ENCODE measurements around the gene C1S. TPM values are rescaled to one million over a fixed set of nuclear protein-coding genes. Genes with fewer than 3 reads are reported as not detected.

The C1S gene
- total and polyA plus RNA-seq, 2 of the 4 experiments (the other 2 are of a cell fraction), result 49.6 to 85.4 TPM

- POLR2A ChIA-PET (ENCODE audit: unreplicated experiment), result no interaction called here
- Histone ChIP-seq H4K5ac (ENCODE audit: low read depth, low read length) (no peak overlapping the region), H3K4me1 (ENCODE audit: control insufficient read depth, insufficient read depth, low read length) (peaks cover 4% of the 10 kb centered on the region; the same call in 1 of the 2 replicates), H4K91ac (ENCODE audit: insufficient read depth, low read depth, low read length) (no peak overlapping the region), H3K27me3 (ENCODE audit: control insufficient read depth, insufficient read depth, low read length) (no peaks in the 10 kb centered on the region), H3K79me1 (ENCODE audit: low read depth in 1 of 2, low read length in 2 of 2) (peaks cover 11 to 18% of the 10 kb centered on the region in 2 experiments), H2AK5ac (ENCODE audit: low read depth, low read length) (no peak overlapping the region), H3K9me1 (ENCODE audit: insufficient read depth, low read length) (peaks cover 14% of the 10 kb centered on the region; the same call in 1 of the 2 replicates), H3K23ac (ENCODE audit: low read depth, low read length) (no peak overlapping the region), H3K4me2 (ENCODE audit: low read depth, low read length) (no peak overlapping the region), H3K9me3 (ENCODE audit: control insufficient read depth, insufficient read depth, low read length) (no peaks in the 10 kb centered on the region), H2BK120ac (ENCODE audit: low read depth, low read length) (no peak overlapping the region), H2AK9ac (replicated peaks; ENCODE audit: low read depth, low read length, poor library complexity) (peak overlapping the region; percentile 50), H3K18ac (ENCODE audit: low read depth, low read length) (no peak overlapping the region), H2BK20ac (ENCODE audit: low read depth, low read length) (no peak overlapping the region), H3K4me3 (ENCODE audit: insufficient read depth, low read depth, low read length) (no peak overlapping the region), H3K14ac (replicated peaks; ENCODE audit: low read depth, low read length) (no peak overlapping the region), H3K56ac (ENCODE audit: extremely low read depth, insufficient read depth, low read length) (no peak overlapping the region), H3K27ac (ENCODE audit: insufficient read depth, low read length) (no peak overlapping the region), H3K36me3 (ENCODE audit: control insufficient read depth, insufficient read depth, low read length) (peaks cover 26% of the 10 kb centered on the region), H2AFZ (replicated peaks; ENCODE audit: low read length, poor library complexity) (no peak overlapping the region), H3K9ac (ENCODE audit: low read depth, low read length) (no peak overlapping the region), H3K4ac (ENCODE audit: low read depth, low read length) (no peak overlapping the region), H2BK5ac (ENCODE audit: low read depth, low read length, poor library complexity, severe bottlenecking) (no peak overlapping the region), H4K20me1 (ENCODE audit: insufficient read depth, low read length) (peaks cover 4% of the 10 kb centered on the region), H2BK15ac (ENCODE audit: low read depth, low read length) (no peak overlapping the region; the same call in 2 of the 3 replicates), H4K8ac (ENCODE audit: low read depth in 2 of 2, low read length in 2 of 2) (no peak overlapping the region)
- ATAC-seq (ENCODE audit: low read depth), result peak; percentile 72
- in situ Hi-C loops (cut with MboI; ENCODE audit: low sequenced_read_pairs), result no loop called here
- WGBS, 2 experiments (ENCODE audit: extremely low coverage in 2 of 2, insufficient read length in 1 of 2), result 94% methylated on average over 3 of the region's 4 CpGs; no CpG with 5 or more reads in 1 of the 2 experiments
- TF ChIP-seq MAZ (IDR thresholded peaks at IDR 0.05; ENCODE audit: borderline replicate concordance, low read depth, low read length) (no peak), MAFK (IDR thresholded peaks at IDR 0.05; ENCODE audit: low read depth, low read length) (no peak), CEBPB (IDR thresholded peaks at IDR 0.05; ENCODE audit: low read depth, low read length) (no peak), RAD21 (IDR thresholded peaks at IDR 0.05; ENCODE audit: low read length) (no peak), CTCF (conservative IDR thresholded peaks at IDR 0.05; ENCODE audit: low read depth, low read length) (no peak), FOS (IDR thresholded peaks at IDR 0.05; ENCODE audit: low read depth, low read length) (no peak), SMC3 (IDR thresholded peaks at IDR 0.05; ENCODE audit: low read depth, low read length) (no peak), ELK1 (IDR thresholded peaks at IDR 0.05; ENCODE audit: borderline replicate concordance, low read depth, low read length) (no peak), POLR2A (IDR thresholded peaks at IDR 0.05; ENCODE audit: low read depth, low read length) (no peak), RCOR1 (IDR thresholded peaks at IDR 0.05; ENCODE audit: insufficient replicate concordance, low read length) (no peak), CHD1 (IDR thresholded peaks at IDR 0.05; ENCODE audit: low read depth, low read length) (no peak), BHLHE40 (IDR thresholded peaks at IDR 0.05; ENCODE audit: low read depth, low read length) (no peak), USF2 (IDR thresholded peaks at IDR 0.05; ENCODE audit: low read depth, low read length) (no peak), MXI1 (IDR thresholded peaks at IDR 0.05; ENCODE audit: borderline replicate concordance, low read depth, low read length) (no peak), NFE2L2 (IDR thresholded peaks at IDR 0.05; ENCODE audit: low read depth, low read length) (no peak), RFX5 (IDR thresholded peaks at IDR 0.05; ENCODE audit: low read depth, low read length) (no peak)
- BruUV-seq (replicated peaks), result no TSS peak
- CTCF ChIA-PET, result no interaction called here
- intact Hi-C loops (cut with micrococcal nuclease), result no loop called here
- dilution Hi-C loops (cut with HindIII; ENCODE audit: low sequenced_read_pairs, unreplicated experiment), result no loop called here
- DNase-seq, result peak; percentile 29
These were observed 40.7 kb downstream of the C1S start for GRCh38 chr12:7101047-7101693.

Data from IMR-90 (cell line).